K562 (cell line): ENCODE data around the gene LAMA2.

Experiments used
- GABPB1 ChIP-seq: sonication (generic); formaldehyde crosslinking; IDR thresholded peaks from 2 replicates; pipeline ENCODE4 v1.8.0; 2022; ENCODE audit warnings: mild to moderate bottlenecking, missing genetic modification reagents
- HEY1 ChIP-seq: fragments of 250-450 bp; sonication (Bioruptor Pico); IDR thresholded peaks from 2 replicates; pipeline ENCODE4 v1.5.0; 2020; ENCODE audit warnings: mild to moderate bottlenecking, moderate library complexity, borderline replicate concordance
- LEF1 ChIP-seq: fragments of 450-650 bp; IDR thresholded peaks from 2 replicates; pipeline ENCODE4 v1.6.1; 2016; ENCODE audit warnings: mild to moderate bottlenecking
- MTA1 ChIP-seq: fragments of 450-650 bp; IDR thresholded peaks from 2 replicates; pipeline ENCODE4 v1.6.1; 2017; ENCODE audit warnings: borderline replicate concordance
- POLR2AphosphoS5 ChIP-seq: IDR thresholded peaks from 2 replicates; pipeline ENCODE4 v1.6.1; 2011; ENCODE audit warnings: mild to moderate bottlenecking, low read depth, low read length, moderate library complexity; ENCODE audit not compliant: control insufficient read depth, insufficient read depth
- SREBF2 ChIP-seq: sonication (generic); formaldehyde crosslinking; IDR thresholded peaks from 2 replicates; pipeline ENCODE4 v1.4.0; 2020; ENCODE audit warnings: mild to moderate bottlenecking, missing genetic modification reagents
- SRSF3 ChIP-seq: fragments of 200-400 bp; formaldehyde crosslinking; IDR thresholded peaks from 2 replicates; pipeline ENCODE4 v1.6.1; 2016; ENCODE audit warnings: mild to moderate bottlenecking, low read length, moderate library complexity; ENCODE audit not compliant: insufficient read depth
- TF ChIP-seq, protein P1 (sequence below), 2 experiments: fragments of 450-650 bp; formaldehyde crosslinking in 1 of 2; IDR thresholded peaks; 2 replicates each; pipeline versions ENCODE4 v1.4.0 to v1.6.1; 2014 to 2020; ENCODE audit warnings: mild to moderate bottlenecking in 2 of 2, borderline replicate concordance in 1 of 2, low read depth in 1 of 2
- TF ChIP-seq, protein P2 (sequence below): sonication (generic); formaldehyde crosslinking; IDR thresholded peaks from 2 replicates; pipeline ENCODE4 v1.8.1; 2023; ENCODE audit warnings: mild to moderate bottlenecking, missing genetic modification reagents
- TF ChIP-seq, protein P3 (sequence below): IDR thresholded peaks from 3 replicates; pipeline ENCODE4 v1.6.1; 2011; ENCODE audit warnings: borderline replicate concordance, mild to moderate bottlenecking, moderate library complexity; ENCODE audit not compliant: insufficient read length; ENCODE audit errors: extremely low read depth

DNA sequence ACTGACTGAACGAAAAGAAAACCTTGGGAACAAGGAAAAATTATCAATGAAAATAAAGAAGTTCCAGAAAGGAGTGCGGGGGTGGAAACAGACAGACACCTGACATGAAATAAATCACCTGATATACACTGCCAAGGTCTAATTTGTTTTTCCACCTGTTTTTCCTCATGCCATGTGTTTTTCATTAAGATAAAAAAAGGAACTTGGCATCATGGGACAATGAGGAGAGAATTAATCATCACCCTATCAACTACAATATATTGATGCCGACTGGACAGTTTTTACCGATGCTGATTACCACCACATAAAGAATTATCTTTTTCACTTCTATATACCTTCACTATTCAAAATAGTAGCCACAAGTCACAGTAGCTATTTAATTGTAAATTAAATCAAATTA is 593.9 kb downstream of the LAMA2 start:
- TF ChIP-seq GABPB1 = no peak
- no peak for TF ChIP-seq MTA1
- no peak for TF ChIP-seq SRSF3
- TF ChIP-seq, protein P1, sequence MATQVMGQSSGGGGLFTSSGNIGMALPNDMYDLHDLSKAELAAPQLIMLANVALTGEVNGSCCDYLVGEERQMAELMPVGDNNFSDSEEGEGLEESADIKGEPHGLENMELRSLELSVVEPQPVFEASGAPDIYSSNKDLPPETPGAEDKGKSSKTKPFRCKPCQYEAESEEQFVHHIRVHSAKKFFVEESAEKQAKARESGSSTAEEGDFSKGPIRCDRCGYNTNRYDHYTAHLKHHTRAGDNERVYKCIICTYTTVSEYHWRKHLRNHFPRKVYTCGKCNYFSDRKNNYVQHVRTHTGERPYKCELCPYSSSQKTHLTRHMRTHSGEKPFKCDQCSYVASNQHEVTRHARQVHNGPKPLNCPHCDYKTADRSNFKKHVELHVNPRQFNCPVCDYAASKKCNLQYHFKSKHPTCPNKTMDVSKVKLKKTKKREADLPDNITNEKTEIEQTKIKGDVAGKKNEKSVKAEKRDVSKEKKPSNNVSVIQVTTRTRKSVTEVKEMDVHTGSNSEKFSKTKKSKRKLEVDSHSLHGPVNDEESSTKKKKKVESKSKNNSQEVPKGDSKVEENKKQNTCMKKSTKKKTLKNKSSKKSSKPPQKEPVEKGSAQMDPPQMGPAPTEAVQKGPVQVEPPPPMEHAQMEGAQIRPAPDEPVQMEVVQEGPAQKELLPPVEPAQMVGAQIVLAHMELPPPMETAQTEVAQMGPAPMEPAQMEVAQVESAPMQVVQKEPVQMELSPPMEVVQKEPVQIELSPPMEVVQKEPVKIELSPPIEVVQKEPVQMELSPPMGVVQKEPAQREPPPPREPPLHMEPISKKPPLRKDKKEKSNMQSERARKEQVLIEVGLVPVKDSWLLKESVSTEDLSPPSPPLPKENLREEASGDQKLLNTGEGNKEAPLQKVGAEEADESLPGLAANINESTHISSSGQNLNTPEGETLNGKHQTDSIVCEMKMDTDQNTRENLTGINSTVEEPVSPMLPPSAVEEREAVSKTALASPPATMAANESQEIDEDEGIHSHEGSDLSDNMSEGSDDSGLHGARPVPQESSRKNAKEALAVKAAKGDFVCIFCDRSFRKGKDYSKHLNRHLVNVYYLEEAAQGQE (IDR thresholded peaks at IDR 0.05; ENCODE audit: borderline replicate concordance) = no peak
- TF ChIP-seq, protein P1 (CRISPR knock-in tag; IDR thresholded peaks at IDR 0.05; ENCODE audit: low read depth) = no peak
- TF ChIP-seq, protein P2, sequence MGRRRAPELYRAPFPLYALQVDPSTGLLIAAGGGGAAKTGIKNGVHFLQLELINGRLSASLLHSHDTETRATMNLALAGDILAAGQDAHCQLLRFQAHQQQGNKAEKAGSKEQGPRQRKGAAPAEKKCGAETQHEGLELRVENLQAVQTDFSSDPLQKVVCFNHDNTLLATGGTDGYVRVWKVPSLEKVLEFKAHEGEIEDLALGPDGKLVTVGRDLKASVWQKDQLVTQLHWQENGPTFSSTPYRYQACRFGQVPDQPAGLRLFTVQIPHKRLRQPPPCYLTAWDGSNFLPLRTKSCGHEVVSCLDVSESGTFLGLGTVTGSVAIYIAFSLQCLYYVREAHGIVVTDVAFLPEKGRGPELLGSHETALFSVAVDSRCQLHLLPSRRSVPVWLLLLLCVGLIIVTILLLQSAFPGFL = no peak
- TF ChIP-seq POLR2AphosphoS5 = no peak
- TF ChIP-seq SREBF2 (CRISPR knock-in tag) = no peak
- TF ChIP-seq, protein P3, sequence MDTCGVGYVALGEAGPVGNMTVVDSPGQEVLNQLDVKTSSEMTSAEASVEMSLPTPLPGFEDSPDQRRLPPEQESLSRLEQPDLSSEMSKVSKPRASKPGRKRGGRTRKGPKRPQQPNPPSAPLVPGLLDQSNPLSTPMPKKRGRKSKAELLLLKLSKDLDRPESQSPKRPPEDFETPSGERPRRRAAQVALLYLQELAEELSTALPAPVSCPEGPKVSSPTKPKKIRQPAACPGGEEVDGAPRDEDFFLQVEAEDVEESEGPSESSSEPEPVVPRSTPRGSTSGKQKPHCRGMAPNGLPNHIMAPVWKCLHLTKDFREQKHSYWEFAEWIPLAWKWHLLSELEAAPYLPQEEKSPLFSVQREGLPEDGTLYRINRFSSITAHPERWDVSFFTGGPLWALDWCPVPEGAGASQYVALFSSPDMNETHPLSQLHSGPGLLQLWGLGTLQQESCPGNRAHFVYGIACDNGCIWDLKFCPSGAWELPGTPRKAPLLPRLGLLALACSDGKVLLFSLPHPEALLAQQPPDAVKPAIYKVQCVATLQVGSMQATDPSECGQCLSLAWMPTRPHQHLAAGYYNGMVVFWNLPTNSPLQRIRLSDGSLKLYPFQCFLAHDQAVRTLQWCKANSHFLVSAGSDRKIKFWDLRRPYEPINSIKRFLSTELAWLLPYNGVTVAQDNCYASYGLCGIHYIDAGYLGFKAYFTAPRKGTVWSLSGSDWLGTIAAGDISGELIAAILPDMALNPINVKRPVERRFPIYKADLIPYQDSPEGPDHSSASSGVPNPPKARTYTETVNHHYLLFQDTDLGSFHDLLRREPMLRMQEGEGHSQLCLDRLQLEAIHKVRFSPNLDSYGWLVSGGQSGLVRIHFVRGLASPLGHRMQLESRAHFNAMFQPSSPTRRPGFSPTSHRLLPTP = no peak
- TF ChIP-seq HEY1 (CRISPR knock-in tag) = no peak
- TF ChIP-seq LEF1 = no peak
